Peyer's patch (tissue), 4 donors: ENCODE measurements around the gene FSTL1. TPM values are rescaled to one million over a fixed set of nuclear protein-coding genes. Genes with fewer than 3 reads are reported as not detected.

Experiments used
- DNase-seq, 3 donors: peaks; one replicate each; pipeline ENCODE4 v3.0.0-alpha.2; 2017 to 2019
- H3K27ac ChIP-seq, 4 donors: fragments of 200-600 bp; sonication (generic); one replicate each; pipeline ENCODE4 v1.5.1; 2016 to 2019
- H3K27me3 ChIP-seq, 2 donors: fragments of 200-600 bp; sonication (generic); one replicate each; pipeline ENCODE4 v1.5.1; 2019
- H3K36me3 ChIP-seq, 3 donors: fragments of 200-600 bp; sonication (generic); one replicate each; pipeline ENCODE4 v1.5.1; 2016 to 2019
- H3K4me1 ChIP-seq, 4 donors: fragments of 200-600 bp; sonication (generic); one replicate each; pipeline ENCODE4 v1.5.1; 2016 to 2019
- H3K4me3 ChIP-seq, 4 donors: fragments of 200-600 bp; sonication (generic); 1 replicate in 3 of 4; 2 replicates in 1 of 4; pipeline ENCODE4 v1.5.1; 2016 to 2019; ENCODE audit warnings: mild to moderate bottlenecking in 1 of 4
- H3K9me3 ChIP-seq, 4 donors: fragments of 200-600 bp; sonication (generic); one replicate each; pipeline ENCODE4 v1.5.1; 2016 to 2019; ENCODE audit warnings: mild to moderate bottlenecking in 1 of 4
- POLR2A ChIP-seq, 2 donors: fragments of 450-650 bp; IDR thresholded peaks; one replicate each; pipeline ENCODE4 v1.5.1; 2017; ENCODE audit warnings: antibody characterized with exemption in 2 of 2, mild to moderate bottlenecking in 2 of 2, moderate library complexity in 2 of 2
- total RNA-seq, 4 donors: library from RNA; depleted of rRNA; stranded (reverse); fragments of >200 nt; gene quantifications; one replicate each; pipeline ENCODE4 v1.1.0, GENCODE V29; 2016
- TF ChIP-seq, protein P1 (sequence below), 6 experiments: fragments of 450-650 bp in 4 of 6; fragments of 200-600 bp in 2 of 6; sonication (generic) in 1 of 6; IDR thresholded peaks; one replicate each; pipeline ENCODE4 v1.5.1; 2017 to 2019; ENCODE audit warnings: antibody characterized with exemption in 6 of 6, mild to moderate bottlenecking in 3 of 6, moderate library complexity in 1 of 6

FSTL1 gene
- total RNA-seq, 4 donors from 2014 or later = 22.2 to 84.2 (median 59.8) TPM

- no peaks in the 10 kb centered on the region for H3K27me3 ChIP-seq
- H3K4me3 ChIP-seq = no peak overlapping the region
- no peaks in the 10 kb centered on the region for H3K36me3 ChIP-seq
- no peaks in the 10 kb centered on the region for H3K9me3 ChIP-seq
- DNase-seq = no peak
- peak overlapping the region in 1 of 4 donors; percentile 42 for H3K27ac ChIP-seq
- H3K4me1 ChIP-seq = no peaks in the 10 kb centered on the region
- TF ChIP-seq POLR2A (IDR thresholded peaks at IDR 0.05) = no peak
- TF ChIP-seq, protein P1, sequence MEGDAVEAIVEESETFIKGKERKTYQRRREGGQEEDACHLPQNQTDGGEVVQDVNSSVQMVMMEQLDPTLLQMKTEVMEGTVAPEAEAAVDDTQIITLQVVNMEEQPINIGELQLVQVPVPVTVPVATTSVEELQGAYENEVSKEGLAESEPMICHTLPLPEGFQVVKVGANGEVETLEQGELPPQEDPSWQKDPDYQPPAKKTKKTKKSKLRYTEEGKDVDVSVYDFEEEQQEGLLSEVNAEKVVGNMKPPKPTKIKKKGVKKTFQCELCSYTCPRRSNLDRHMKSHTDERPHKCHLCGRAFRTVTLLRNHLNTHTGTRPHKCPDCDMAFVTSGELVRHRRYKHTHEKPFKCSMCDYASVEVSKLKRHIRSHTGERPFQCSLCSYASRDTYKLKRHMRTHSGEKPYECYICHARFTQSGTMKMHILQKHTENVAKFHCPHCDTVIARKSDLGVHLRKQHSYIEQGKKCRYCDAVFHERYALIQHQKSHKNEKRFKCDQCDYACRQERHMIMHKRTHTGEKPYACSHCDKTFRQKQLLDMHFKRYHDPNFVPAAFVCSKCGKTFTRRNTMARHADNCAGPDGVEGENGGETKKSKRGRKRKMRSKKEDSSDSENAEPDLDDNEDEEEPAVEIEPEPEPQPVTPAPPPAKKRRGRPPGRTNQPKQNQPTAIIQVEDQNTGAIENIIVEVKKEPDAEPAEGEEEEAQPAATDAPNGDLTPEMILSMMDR (IDR thresholded peaks at IDR 0.05) = no peak
Measured at GRCh38 chr3:120477781-120478180, 27.0 kb upstream of the FSTL1 start.

GRCh38 chr3:120475722-120476377 lies 25.1 kb upstream of the FSTL1 start:
- H3K9me3 ChIP-seq = no peaks in the 10 kb centered on the region
- no peaks in the 10 kb centered on the region for H3K36me3 ChIP-seq
- no peak overlapping the region for H3K27ac ChIP-seq
- no peaks in the 10 kb centered on the region for H3K27me3 ChIP-seq
- H3K4me3 ChIP-seq = no peak overlapping the region
- TF ChIP-seq, protein P1 (IDR thresholded peaks at IDR 0.05) = no peak
- TF ChIP-seq POLR2A (IDR thresholded peaks at IDR 0.05) = no peak
- DNase-seq = no peak
- no peaks in the 10 kb centered on the region for H3K4me1 ChIP-seq

GRCh38 chr3:120473896-120474675 lies 23.3 kb upstream of the FSTL1 start:
- Histone ChIP-seq H3K27ac (no peak overlapping the region), H3K4me3 (no peak overlapping the region), H3K36me3 (no peaks in the 10 kb centered on the region), H3K4me1 (no peaks in the 10 kb centered on the region), H3K27me3 (no peaks in the 10 kb centered on the region), H3K9me3 (no peaks in the 10 kb centered on the region)
- TF ChIP-seq, protein P1 (IDR thresholded peaks at IDR 0.05) = no peak
- TF ChIP-seq POLR2A (IDR thresholded peaks at IDR 0.05) = no peak
- DNase-seq = no peak

DNA sequence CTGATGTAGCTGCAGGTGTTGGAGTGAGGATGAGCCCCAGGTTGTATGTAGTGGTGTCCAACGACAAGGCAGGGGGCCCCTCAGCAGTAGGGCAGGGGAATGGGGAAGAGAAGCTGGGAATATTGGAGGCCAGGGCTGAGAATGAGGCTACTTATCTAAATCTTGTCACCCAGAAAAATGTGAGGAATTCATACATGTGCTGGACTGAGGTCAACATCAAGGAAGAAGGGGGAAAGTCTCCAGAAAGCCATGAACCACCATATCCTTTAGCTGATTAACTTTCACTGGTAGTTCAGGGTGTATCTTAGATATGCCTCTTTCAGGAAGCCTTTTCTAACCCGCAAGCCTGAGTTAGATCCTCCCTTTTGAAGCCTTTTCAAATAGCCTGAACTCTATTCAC lies 22.6 kb upstream of the FSTL1 start:
- no peak overlapping the region for H3K4me3 ChIP-seq
- H3K27me3 ChIP-seq = no peaks in the 10 kb centered on the region
- H3K9me3 ChIP-seq = no peaks in the 10 kb centered on the region
- no peak for TF ChIP-seq POLR2A (IDR thresholded peaks at IDR 0.05)
- TF ChIP-seq, protein P1 (IDR thresholded peaks at IDR 0.05) = no peak
- H3K36me3 ChIP-seq = no peaks in the 10 kb centered on the region
- H3K4me1 ChIP-seq = no peaks in the 10 kb centered on the region
- DNase-seq = no peak
- no peak overlapping the region for H3K27ac ChIP-seq

DNA sequence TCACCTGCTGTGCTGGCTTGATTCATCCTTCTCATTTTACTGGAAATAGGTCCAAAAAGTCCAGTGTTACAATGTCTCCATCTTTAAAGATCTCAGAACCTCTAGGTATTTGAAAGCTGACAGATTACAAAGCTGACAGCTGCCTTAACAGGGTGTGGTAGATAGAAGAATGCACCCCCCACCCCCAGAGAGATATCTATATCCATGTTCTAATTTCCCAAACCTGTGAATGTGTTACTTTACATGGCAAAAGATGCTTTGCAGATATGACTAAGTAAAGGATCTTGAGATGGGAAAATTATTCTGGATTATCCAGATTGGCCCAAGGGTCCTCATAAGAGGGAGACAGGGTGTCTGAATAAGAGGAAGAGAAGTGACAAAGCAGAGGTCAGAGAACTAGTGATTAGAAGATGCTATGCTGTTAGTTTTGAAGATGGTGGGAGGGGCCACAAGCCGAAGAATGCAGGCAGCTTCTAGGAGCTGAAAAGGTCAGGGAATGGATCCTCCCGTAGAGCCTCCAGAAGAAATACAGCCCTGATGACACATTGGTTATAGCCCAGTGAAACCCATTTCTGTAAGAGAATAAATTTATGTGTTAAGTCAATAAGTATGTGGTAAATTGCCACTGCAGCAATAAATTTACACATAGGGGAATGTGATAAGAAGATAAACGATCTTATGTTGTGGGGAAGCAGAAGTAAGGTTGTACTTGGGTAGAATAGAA lies 21.5 kb upstream of the FSTL1 start:
- no peak for DNase-seq
- no peaks in the 10 kb centered on the region for H3K9me3 ChIP-seq
- TF ChIP-seq POLR2A (IDR thresholded peaks at IDR 0.05) = no peak
- TF ChIP-seq, protein P1 (IDR thresholded peaks at IDR 0.05) = no peak
- H3K4me3 ChIP-seq = no peak overlapping the region
- no peaks in the 10 kb centered on the region for H3K27me3 ChIP-seq
- no peak overlapping the region for H3K27ac ChIP-seq
- no peaks in the 10 kb centered on the region for H3K36me3 ChIP-seq
- no peaks in the 10 kb centered on the region for H3K4me1 ChIP-seq
